HEK293T (cell line): ENCODE data around the gene DOCK1.

ENCODE experiments used
- ARNT ChIP-seq: fragments of 450-650 bp; IDR thresholded peaks from 2 replicates; pipeline ENCODE4 v1.6.1; 2017; ENCODE audit warnings: mild to moderate bottlenecking
- ELF4 ChIP-seq: fragments of 450-650 bp; IDR thresholded peaks from 2 replicates; pipeline ENCODE4 v1.6.1; 2017; ENCODE audit warnings: antibody characterized with exemption
- FOXA1 ChIP-seq: fragments of 450-650 bp; IDR thresholded peaks from 2 replicates; pipeline ENCODE4 v1.6.1; 2016; ENCODE audit warnings: mild to moderate bottlenecking
- FOXK2 ChIP-seq: fragments of 450-650 bp; IDR thresholded peaks from 2 replicates; pipeline ENCODE4 v1.6.1; 2016; ENCODE audit warnings: mild to moderate bottlenecking
- HDGF ChIP-seq: fragments of 450-650 bp; IDR thresholded peaks from 2 replicates; pipeline ENCODE4 v1.6.1; 2017; ENCODE audit warnings: antibody characterized with exemption, borderline replicate concordance
- LEF1 ChIP-seq: fragments of 450-650 bp; IDR thresholded peaks from 2 replicates; pipeline ENCODE4 v1.6.1; 2017; ENCODE audit warnings: mild to moderate bottlenecking, borderline replicate concordance

DNA sequence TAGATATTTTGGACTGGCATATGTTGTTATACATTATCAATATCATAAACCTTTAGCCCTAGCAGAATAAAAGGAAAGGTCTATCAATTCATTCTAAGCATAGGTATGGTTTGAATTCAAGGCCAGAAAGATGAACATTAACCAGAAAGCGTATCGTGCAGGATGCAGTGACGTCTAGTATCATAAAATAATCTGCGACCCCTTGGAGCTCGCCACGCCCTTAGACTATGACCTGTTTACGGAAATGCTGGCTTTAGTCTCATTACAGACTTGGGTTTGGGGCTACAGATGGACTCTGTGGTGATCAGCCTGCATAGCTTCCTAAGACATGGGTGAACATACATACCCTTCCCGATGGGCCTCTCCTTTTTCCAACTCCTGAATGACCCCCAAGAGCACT lies 269.6 kb downstream of the DOCK1 start:
- no peak for TF ChIP-seq FOXA1
- no peak for TF ChIP-seq ARNT
- TF ChIP-seq FOXK2: no peak
- TF ChIP-seq ELF4: no peak
- no peak for TF ChIP-seq LEF1
- TF ChIP-seq HDGF: no peak
